Measurements from ENCODE around the gene LDLRAD4. TPM values are rescaled to one million over a fixed set of nuclear protein-coding genes. Genes with fewer than 3 reads are reported as not detected.

LDLRAD4 gene
- polyA plus RNA-seq, 4 donors: 10.5 to 11.6 (median 11.5) TPM

GRCh38 chr18:13262839-13263691 lies 44.5 kb downstream of the LDLRAD4 start:
- DNase-seq (ENCODE audit: low read depth in 4 of 4, low spot score in 3 of 4): no peak

- no peak for DNase-seq (ENCODE audit: low read depth in 4 of 4, low spot score in 3 of 4)
These were observed 45.8 kb downstream of the LDLRAD4 start for GRCh38 chr18:13264091-13265007.

DNA sequence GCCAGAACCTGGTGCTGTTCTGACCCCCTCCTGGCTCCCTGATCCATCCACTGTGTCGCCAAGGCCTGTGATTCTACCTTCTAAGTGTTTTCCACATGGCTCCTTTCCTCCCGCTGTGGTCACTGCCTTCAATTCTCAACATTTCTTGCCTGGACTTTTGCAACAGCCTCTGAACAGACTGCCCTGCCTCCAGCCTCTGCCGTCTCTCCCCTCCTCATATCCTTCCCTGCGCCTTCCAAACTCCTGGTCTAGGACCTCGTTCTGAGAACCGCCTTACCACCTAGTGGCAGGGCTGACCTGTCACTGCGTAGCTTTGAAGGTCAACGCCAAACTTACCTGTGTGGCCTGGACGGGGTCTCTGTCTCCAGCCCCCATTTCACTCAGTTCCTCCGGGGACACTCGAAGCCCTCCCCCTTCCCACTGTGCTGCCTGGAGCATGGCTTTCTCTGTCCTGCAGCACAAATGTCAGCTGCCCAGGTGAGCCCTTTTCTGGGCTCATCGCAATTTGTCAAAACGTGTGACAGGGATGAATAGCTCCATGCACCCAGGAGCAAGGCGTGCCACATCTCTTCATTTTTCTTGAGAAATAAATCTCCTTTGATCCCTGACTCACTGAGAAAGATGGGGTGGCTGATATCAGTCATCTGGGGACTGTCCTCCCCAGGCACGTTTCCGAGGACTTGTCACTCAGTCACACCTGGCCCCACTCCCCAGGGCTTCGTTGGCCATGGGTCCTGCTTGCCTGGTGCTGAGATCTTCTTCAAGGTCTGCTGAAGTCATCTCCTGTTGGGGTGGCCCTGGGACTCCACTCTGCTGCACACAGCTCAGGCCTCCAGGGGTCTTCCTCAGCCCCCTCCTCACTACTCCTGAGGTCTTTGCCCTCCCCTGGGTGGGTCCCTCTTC lies 46.7 kb downstream of the LDLRAD4 start:
- no peak for DNase-seq (ENCODE audit: low read depth in 4 of 4, low spot score in 3 of 4)

- no peak for DNase-seq (ENCODE audit: low read depth in 4 of 4, low spot score in 3 of 4)
These were observed 47.3 kb downstream of the LDLRAD4 start for GRCh38 chr18:13265911-13266217.

GRCh38 chr18:13266218-13267100 lies 47.9 kb downstream of the LDLRAD4 start:
- no peak for DNase-seq (ENCODE audit: low read depth in 4 of 4, low spot score in 3 of 4)

GRCh38 chr18:13267431-13267873 lies 48.9 kb downstream of the LDLRAD4 start:
- no peak for DNase-seq (ENCODE audit: low read depth in 4 of 4, low spot score in 3 of 4)

DNA sequence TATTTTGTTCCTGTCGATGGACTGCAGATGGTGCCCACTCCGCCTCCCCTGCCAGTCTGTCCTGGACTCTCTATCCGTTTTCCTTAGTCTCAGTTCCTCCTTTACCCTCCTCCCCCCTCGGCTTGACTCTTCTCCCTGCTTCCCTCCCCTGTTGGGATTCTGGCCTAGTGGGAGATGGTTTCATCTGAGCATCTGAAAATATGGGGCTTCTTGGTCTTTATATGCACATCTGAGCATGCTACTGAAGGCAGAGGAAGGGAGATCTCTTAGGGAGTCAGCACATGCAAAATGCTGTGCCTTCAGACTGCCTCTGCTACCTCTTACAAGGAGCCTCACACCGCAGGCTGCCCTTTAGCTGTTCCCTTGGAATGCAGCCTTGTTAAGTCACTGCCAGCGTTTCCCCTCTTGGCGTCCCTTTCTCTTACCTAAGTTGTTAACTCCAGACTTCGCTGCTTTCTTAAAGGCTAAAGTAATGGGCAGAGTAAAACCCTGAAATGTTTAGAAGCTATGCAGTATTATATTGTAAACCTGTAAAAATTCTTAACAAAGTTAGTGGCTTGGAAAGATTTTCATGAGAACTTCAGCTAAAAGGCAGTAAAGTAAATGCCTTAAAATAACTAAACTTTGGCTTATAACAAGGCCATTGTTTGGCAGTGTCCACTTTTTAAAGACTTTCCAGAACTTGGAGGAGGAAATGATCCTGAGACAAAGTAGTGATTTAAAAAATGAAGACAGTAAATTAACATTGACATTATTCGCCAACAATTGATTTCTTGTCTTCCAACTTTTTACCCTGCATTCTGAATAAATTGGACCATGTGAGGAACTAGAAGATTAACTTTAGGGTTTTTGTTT lies 49.8 kb downstream of the LDLRAD4 start:
- no peak for DNase-seq (ENCODE audit: low read depth in 4 of 4, low spot score in 3 of 4)

- no peak for DNase-seq (ENCODE audit: low read depth in 4 of 4, low spot score in 3 of 4)
These were observed 50.4 kb downstream of the LDLRAD4 start for GRCh38 chr18:13269013-13269280.

DNA sequence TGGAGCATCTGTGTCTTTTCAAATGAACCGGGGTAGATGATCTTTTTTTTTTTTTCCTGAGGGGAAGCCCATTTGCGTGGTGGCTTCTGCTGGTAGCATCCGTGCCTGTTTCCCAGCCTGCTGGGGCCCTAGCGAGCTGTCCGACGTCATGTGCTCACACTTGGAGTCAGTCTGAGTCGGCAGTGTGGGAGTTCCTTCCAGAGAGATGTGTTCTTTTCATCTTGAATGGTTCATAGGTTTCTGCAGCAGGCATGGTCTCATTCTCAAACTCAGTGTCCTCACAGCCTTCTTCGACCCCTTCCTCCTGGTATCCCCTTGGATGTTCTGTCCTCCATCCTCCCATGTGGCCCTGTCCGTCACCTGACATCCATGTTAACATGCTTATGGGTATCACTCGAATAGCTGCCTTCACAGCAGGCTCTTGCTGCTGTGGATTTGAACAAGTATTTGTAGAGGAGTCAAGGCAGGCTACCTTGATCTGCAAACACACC lies 51.0 kb downstream of the LDLRAD4 start:
- DNase-seq (ENCODE audit: low read depth in 4 of 4, low spot score in 3 of 4): no peak

- no peak for DNase-seq (ENCODE audit: low read depth in 4 of 4, low spot score in 3 of 4)
These were observed 51.8 kb downstream of the LDLRAD4 start for GRCh38 chr18:13270279-13270855.

DNA sequence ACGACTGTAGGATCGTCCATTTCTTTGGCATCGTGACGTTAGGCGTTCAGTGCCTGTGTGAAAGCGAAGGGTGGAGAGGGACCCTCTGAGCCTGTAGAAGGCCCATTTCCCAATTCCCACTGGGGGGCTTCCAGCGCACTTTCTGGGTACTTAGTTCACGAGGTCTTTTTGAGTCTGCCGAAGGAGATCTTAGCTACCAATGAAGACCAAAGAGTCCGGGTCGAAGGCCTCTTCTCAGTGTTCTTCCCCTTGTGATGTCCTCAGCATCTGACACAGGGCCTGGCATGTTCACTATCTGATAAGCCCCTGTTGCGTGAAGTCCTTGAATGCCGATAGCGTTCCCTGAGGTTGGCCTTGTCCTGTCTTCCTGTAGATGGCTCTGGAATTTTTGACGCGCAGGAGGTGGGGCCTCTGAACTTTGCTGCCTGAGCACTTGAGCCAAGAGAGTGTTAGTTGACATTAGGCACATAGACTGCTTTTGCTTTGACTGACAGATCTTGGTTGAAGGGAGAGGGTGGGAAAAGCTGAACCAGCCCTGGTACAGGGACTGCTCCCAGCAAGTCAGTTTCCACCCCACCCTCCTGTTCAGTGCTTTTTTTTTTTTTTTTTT lies 52.8 kb downstream of the LDLRAD4 start:
- DNase-seq (ENCODE audit: low read depth in 4 of 4, low spot score in 3 of 4): no peak

GRCh38 chr18:13272416-13272815 lies 53.9 kb downstream of the LDLRAD4 start:
- DNase-seq (ENCODE audit: low read depth in 4 of 4, low spot score in 3 of 4): no peak

- DNase-seq (ENCODE audit: low read depth in 4 of 4, low spot score in 3 of 4): no peak
These were observed 55.2 kb downstream of the LDLRAD4 start for GRCh38 chr18:13273800-13274199.

GRCh38 chr18:13275075-13275474 lies 56.5 kb downstream of the LDLRAD4 start:
- DNase-seq (ENCODE audit: low read depth in 4 of 4, low spot score in 3 of 4): no peak

- no peak for DNase-seq (ENCODE audit: low read depth in 4 of 4, low spot score in 3 of 4)
These were observed 58.3 kb downstream of the LDLRAD4 start for GRCh38 chr18:13276530-13277520.

DNA sequence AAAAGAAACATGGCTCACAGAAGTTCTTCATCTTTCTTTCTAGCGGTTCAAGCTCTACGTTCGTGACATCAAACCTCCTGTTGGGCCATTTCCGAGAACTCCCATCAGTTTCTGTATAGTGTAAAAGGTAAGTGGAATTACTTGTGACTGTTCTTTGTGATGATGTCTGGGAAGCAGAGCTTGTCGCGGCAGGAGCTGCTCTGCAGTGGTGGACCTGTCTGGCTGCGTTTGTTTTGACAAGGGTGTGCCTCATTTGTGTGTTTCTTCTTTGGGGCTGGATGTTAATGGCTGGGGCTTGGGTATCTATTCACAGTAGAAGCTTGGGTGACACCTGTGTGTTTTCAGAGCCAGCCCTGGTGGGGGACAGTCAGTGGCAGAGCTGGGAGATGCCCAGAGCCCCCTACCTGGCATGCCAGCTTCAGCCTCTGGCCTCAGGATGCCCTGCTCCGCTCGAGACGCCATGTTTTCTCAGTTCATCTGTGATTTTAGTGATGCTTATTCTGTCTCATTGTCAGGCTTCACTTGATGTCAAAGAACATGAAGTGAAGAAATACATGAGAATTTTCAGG lies 59.6 kb downstream of the LDLRAD4 start:
- no peak for DNase-seq (ENCODE audit: low read depth in 4 of 4, low spot score in 3 of 4)

Data from right renal pelvis (tissue), 4 donors.